HEK293T (cell line): ENCODE data around the gene SIPA1L3.

ENCODE experiments used
- CTCF ChIA-PET: fragments of 350-600 bp; formaldehyde crosslinking; extraction: SDS; loops from one replicate; lab custom pipeline; 2021; ENCODE audit warnings: antibody characterized with exemption, inconsistent platforms; lab: Yijun Ruan, JAX
- POLR2A ChIA-PET: fragments of 350-600 bp; formaldehyde crosslinking; extraction: SDS; loops from one replicate; lab custom pipeline; 2020; ENCODE audit warnings: antibody characterized with exemption, inconsistent platforms; lab: Yijun Ruan, JAX
- DNase-seq: peaks from one replicate; pipeline ENCODE4 v3.0.0; 2012; ENCODE audit warnings: mixed read lengths; ENCODE audit errors: extremely low spot score
- ARNT ChIP-seq: fragments of 450-650 bp; IDR thresholded peaks from 2 replicates; pipeline ENCODE4 v1.6.1; 2017; ENCODE audit warnings: mild to moderate bottlenecking
- BHLHE40 ChIP-seq: fragments of 450-650 bp; IDR thresholded peaks from 2 replicates; pipeline ENCODE4 v1.6.1; 2016; ENCODE audit warnings: mild to moderate bottlenecking, moderate library complexity, borderline replicate concordance
- CTBP1 ChIP-seq: fragments of 450-650 bp; IDR thresholded peaks from 2 replicates; pipeline ENCODE4 v1.6.1; 2016; ENCODE audit warnings: borderline replicate concordance
- ELF4 ChIP-seq: fragments of 450-650 bp; IDR thresholded peaks from 2 replicates; pipeline ENCODE4 v1.6.1; 2017; ENCODE audit warnings: antibody characterized with exemption
- FOXA1 ChIP-seq: fragments of 450-650 bp; IDR thresholded peaks from 2 replicates; pipeline ENCODE4 v1.6.1; 2016; ENCODE audit warnings: mild to moderate bottlenecking
- FOXK2 ChIP-seq: fragments of 450-650 bp; IDR thresholded peaks from 2 replicates; pipeline ENCODE4 v1.6.1; 2016; ENCODE audit warnings: mild to moderate bottlenecking
- FOXM1 ChIP-seq: fragments of 450-650 bp; IDR thresholded peaks from 2 replicates; pipeline ENCODE4 v1.6.1; 2017; ENCODE audit warnings: mild to moderate bottlenecking, borderline replicate concordance
- HDGF ChIP-seq: fragments of 450-650 bp; IDR thresholded peaks from 2 replicates; pipeline ENCODE4 v1.6.1; 2017; ENCODE audit warnings: antibody characterized with exemption, borderline replicate concordance
- L3MBTL2 ChIP-seq: fragments of 450-650 bp; conservative IDR thresholded peaks from 2 replicates; pipeline ENCODE4 v1.6.1; 2016; ENCODE audit warnings: mild to moderate bottlenecking
- LEF1 ChIP-seq: fragments of 450-650 bp; IDR thresholded peaks from 2 replicates; pipeline ENCODE4 v1.6.1; 2017; ENCODE audit warnings: mild to moderate bottlenecking, borderline replicate concordance
- NFRKB ChIP-seq: fragments of 450-650 bp; IDR thresholded peaks from 2 replicates; pipeline ENCODE4 v1.6.1; 2016; ENCODE audit warnings: mild to moderate bottlenecking, moderate library complexity
- PKNOX1 ChIP-seq: fragments of 450-650 bp; IDR thresholded peaks from 2 replicates; pipeline ENCODE4 v1.6.1; 2016
- SP1 ChIP-seq: fragments of 450-650 bp; IDR thresholded peaks from 2 replicates; pipeline ENCODE4 v1.6.1; 2017
- SUZ12 ChIP-seq: fragments of 450-650 bp; IDR thresholded peaks from 2 replicates; pipeline ENCODE4 v1.6.1; 2016; ENCODE audit warnings: mild to moderate bottlenecking
- TARDBP ChIP-seq: fragments of 450-650 bp; IDR thresholded peaks from 2 replicates; pipeline ENCODE4 v1.6.1; 2016
- ZNF384 ChIP-seq: fragments of 450-650 bp; IDR thresholded peaks from 2 replicates; pipeline ENCODE4 v1.6.1; 2016

The SIPA1L3 gene

DNA sequence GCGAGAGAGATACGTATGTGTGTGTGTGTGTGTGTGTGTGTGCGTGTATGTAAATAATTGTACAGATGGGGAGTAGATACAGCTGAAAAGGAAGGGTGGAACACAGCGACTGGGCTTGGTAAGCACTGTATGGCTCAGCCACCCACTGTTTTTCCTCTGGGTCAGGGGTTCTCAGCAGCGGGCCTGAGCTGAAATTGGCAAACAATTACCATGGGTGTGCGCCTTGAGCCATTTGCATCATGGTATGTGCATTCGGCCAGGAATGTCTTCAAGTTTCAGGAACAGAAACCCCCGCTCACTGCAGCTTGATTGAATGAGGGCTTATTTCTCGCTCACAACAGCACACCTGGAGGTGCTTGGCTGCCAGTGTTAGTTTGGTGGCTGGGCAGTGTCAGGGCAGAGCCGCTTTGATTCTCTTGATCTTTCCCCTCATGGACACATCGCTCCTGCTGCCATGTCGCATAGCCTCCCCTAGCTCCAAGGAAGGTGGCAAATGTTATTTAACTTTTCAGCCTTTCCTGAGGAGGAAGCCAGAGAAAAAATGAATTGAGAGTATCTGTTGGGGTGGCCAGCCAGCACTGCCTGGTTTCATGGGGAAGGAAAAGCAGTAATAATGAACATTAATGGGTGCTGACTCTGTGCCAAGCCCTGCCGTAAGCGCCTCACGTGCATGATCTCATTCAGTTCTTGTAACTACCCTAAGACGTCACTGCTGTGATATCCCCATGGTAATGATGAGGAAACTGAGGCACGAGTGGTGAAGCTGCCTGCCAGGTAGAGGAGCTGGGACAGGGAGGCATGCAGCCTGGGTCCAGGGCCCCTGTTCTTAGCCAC is 126.9 kb downstream of the SIPA1L3 start:
- ChIA-PET CTCF (no interaction called here), POLR2A (no interaction called here)
- TF ChIP-seq TARDBP, result no peak
- TF ChIP-seq HDGF, result no peak
- TF ChIP-seq PKNOX1, result no peak
- no peak for TF ChIP-seq ELF4
- no peak for TF ChIP-seq BHLHE40
- no peak for TF ChIP-seq FOXK2
- TF ChIP-seq FOXA1, result no peak
- no peak for TF ChIP-seq L3MBTL2
- no peak for TF ChIP-seq CTBP1
- TF ChIP-seq SUZ12, result no peak
- no peak for DNase-seq

- no peak for TF ChIP-seq ZNF384
- TF ChIP-seq PKNOX1, result no peak
- no peak for TF ChIP-seq FOXK2
- no peak for TF ChIP-seq FOXM1
- TF ChIP-seq BHLHE40, result no peak
- TF ChIP-seq NFRKB, result no peak
- no peak for TF ChIP-seq ELF4
- TF ChIP-seq CTBP1, result no peak
- TF ChIP-seq L3MBTL2, result no peak
- ChIA-PET POLR2A (no interaction called here), CTCF (no interaction called here)
- DNase-seq, result no peak
Observed at GRCh38 chr19:38034492-38034860, 127.5 kb downstream of the SIPA1L3 start.

GRCh38 chr19:38035515-38036495 is 128.8 kb downstream of the SIPA1L3 start:
- TF ChIP-seq CTBP1 (no peak), TARDBP (no peak), FOXM1 (no peak), ELF4 (no peak), HDGF (no peak), SUZ12 (no peak), ZNF384 (no peak), FOXA1 (no peak), LEF1 (no peak), BHLHE40 (no peak), NFRKB (no peak), L3MBTL2 (no peak), PKNOX1 (no peak), FOXK2 (no peak)
- ChIA-PET CTCF (no interaction called here), POLR2A (no interaction called here)
- DNase-seq, result no peak

GRCh38 chr19:38036707-38037611 is 130.0 kb downstream of the SIPA1L3 start:
- POLR2A ChIA-PET, result no interaction called here
- CTCF ChIA-PET, result no interaction called here
- no peak for TF ChIP-seq FOXK2
- TF ChIP-seq CTBP1, result no peak
- no peak for TF ChIP-seq BHLHE40
- no peak for TF ChIP-seq L3MBTL2
- no peak for TF ChIP-seq ZNF384
- no peak for TF ChIP-seq ARNT
- TF ChIP-seq PKNOX1, result no peak
- DNase-seq, result no peak

GRCh38 chr19:38039966-38040365 is 133.0 kb downstream of the SIPA1L3 start:
- ChIA-PET CTCF (no interaction called here), POLR2A (no interaction called here)
- no peak for TF ChIP-seq FOXK2
- no peak for TF ChIP-seq SP1
- TF ChIP-seq BHLHE40, result no peak
- TF ChIP-seq CTBP1, result no peak
- TF ChIP-seq ZNF384, result no peak
- TF ChIP-seq ELF4, result no peak
- no peak for TF ChIP-seq L3MBTL2
- TF ChIP-seq PKNOX1, result no peak
- DNase-seq, result no peak
